ENCODE measurements around the gene ENOX2.

GRCh38 chrX:130647468-130647867, 255.5 kb downstream of the ENOX2 start:
- TF ChIP-seq EZH2 (IDR thresholded peaks at IDR 0.05; ENCODE audit: borderline replicate concordance), result no peak
- no peak for TF ChIP-seq CTCF (IDR thresholded peaks at IDR 0.05; ENCODE audit: poor library complexity)
- TF ChIP-seq EZH2phosphoT487 (IDR thresholded peaks at IDR 0.05; ENCODE audit: low read depth, severe bottlenecking, unreplicated experiment), result no peak

Data from hepatocyte (in vitro differentiated cells).